Measurements from ENCODE around the gene GLI2.

GRCh38 chr2:120751553-120751952 lies 15.9 kb downstream of the GLI2 start:
- TF ChIP-seq EZH2 (IDR thresholded peaks at IDR 0.05; ENCODE audit: low read length, unreplicated experiment) (no peak), CTCF (conservative IDR thresholded peaks at IDR 0.05; ENCODE audit: low read depth, low read length) (no peak), EZH2phosphoT487 (IDR thresholded peaks at IDR 0.05; ENCODE audit: borderline replicate concordance, low read length) (no peak)

All from PC-3 (cell line).